Midbrain (tissue), 1 donor: ENCODE measurements around the gene NOS1AP.

Source experiments
- DNase-seq: peaks from one replicate; lab custom pipeline; 2025; lab: John Stamatoyannopoulos, UW

Gene NOS1AP

GRCh38 chr1:162256287-162256686 lies 186.8 kb downstream of the NOS1AP start:
- no peak for DNase-seq

- DNase-seq = no peak
Measured at GRCh38 chr1:162258394-162258793, 188.9 kb downstream of the NOS1AP start.

GRCh38 chr1:162259894-162260455 lies 190.5 kb downstream of the NOS1AP start:
- no peak for DNase-seq

- DNase-seq = no peak
Measured at GRCh38 chr1:162264108-162264507, 194.6 kb downstream of the NOS1AP start.

GRCh38 chr1:162265983-162266382 lies 196.5 kb downstream of the NOS1AP start:
- DNase-seq = no peak

GRCh38 chr1:162270016-162270770 lies 200.7 kb downstream of the NOS1AP start:
- no peak for DNase-seq

- DNase-seq = no peak
Measured at GRCh38 chr1:162271972-162272371, 202.5 kb downstream of the NOS1AP start.

- DNase-seq = no peak
Measured at GRCh38 chr1:162272419-162272818, 202.9 kb downstream of the NOS1AP start.

GRCh38 chr1:162275622-162276175 lies 206.2 kb downstream of the NOS1AP start:
- no peak for DNase-seq

- peak; percentile 58 for DNase-seq
Measured at GRCh38 chr1:162276493-162276892, 207.0 kb downstream of the NOS1AP start.

- DNase-seq = no peak
Measured at GRCh38 chr1:162279136-162279498, 209.6 kb downstream of the NOS1AP start.

GRCh38 chr1:162281426-162281825 lies 211.9 kb downstream of the NOS1AP start:
- DNase-seq = no peak

GRCh38 chr1:162283657-162284056 lies 214.2 kb downstream of the NOS1AP start:
- no peak for DNase-seq

GRCh38 chr1:162284206-162284955 lies 214.9 kb downstream of the NOS1AP start:
- no peak for DNase-seq

GRCh38 chr1:162285149-162285561 lies 215.7 kb downstream of the NOS1AP start:
- no peak for DNase-seq

GRCh38 chr1:162291000-162291399 lies 221.5 kb downstream of the NOS1AP start:
- no peak for DNase-seq

GRCh38 chr1:162292422-162292849 lies 222.9 kb downstream of the NOS1AP start:
- no peak for DNase-seq

- no peak for DNase-seq
Measured at GRCh38 chr1:162293073-162293692, 223.7 kb downstream of the NOS1AP start.

- no peak for DNase-seq
Measured at GRCh38 chr1:162294015-162294414, 224.5 kb downstream of the NOS1AP start.

GRCh38 chr1:162297208-162297607 lies 227.7 kb downstream of the NOS1AP start:
- DNase-seq = no peak

GRCh38 chr1:162298266-162298665 lies 228.8 kb downstream of the NOS1AP start:
- DNase-seq = no peak

- DNase-seq = no peak
Measured at GRCh38 chr1:162299018-162299417, 229.5 kb downstream of the NOS1AP start.
